IMR-90 (cell line): ENCODE measurements around the gene CABP2. TPM values are rescaled to one million over a fixed set of nuclear protein-coding genes. Genes with fewer than 3 reads are reported as not detected.

Experiments used
- ATAC-seq: fragments of 200-7000 bp; cut with Tn5 transposase; 2 replicates; pipeline ENCODE4 v1.9.1; 2020; ENCODE audit warnings: low read depth, mild to moderate bottlenecking, moderate library complexity
- BruUV-seq: library from RNA; stranded (reverse); fragments of 400-500 nt; replicated peaks from 2 replicates; lab custom pipeline; 2021; lab: Mats Ljungman, UMichigan
- CTCF ChIA-PET: fragments of 300-600 bp; formaldehyde crosslinking; extraction: SDS; loops from one replicate; lab custom pipeline; 2021; ENCODE audit warnings: antibody characterized with exemption; lab: Yijun Ruan, JAX
- POLR2A ChIA-PET: fragments of 300-600 bp; sonication (Branson Sonifier 250); formaldehyde crosslinking; loops from one replicate; lab custom pipeline; 2022; ENCODE audit warnings: antibody characterized with exemption; ENCODE audit not compliant: unreplicated experiment; lab: Charles Lee
- DNase-seq: peaks from one replicate; pipeline ENCODE4 v3.0.0; 2013
- H2AFZ ChIP-seq: replicated peaks from 2 replicates; pipeline ENCODE3; 2013; ENCODE audit warnings: low read length, mild to moderate bottlenecking; ENCODE audit not compliant: poor library complexity
- H2AK5ac ChIP-seq: 2 replicates; pipeline ENCODE4 v1.6.1; 2013; ENCODE audit warnings: low read depth, low read length, inconsistent platforms
- H2AK9ac ChIP-seq: replicated peaks from 2 replicates; pipeline ENCODE3; 2013; ENCODE audit warnings: mild to moderate bottlenecking, low read depth, low read length, moderate library complexity; ENCODE audit not compliant: poor library complexity
- H2BK120ac ChIP-seq: 2 replicates; pipeline ENCODE4 v1.6.1; 2013; ENCODE audit warnings: low read depth, low read length, inconsistent platforms
- H2BK15ac ChIP-seq: 3 replicates; pipeline ENCODE4 v1.6.1; 2013; ENCODE audit warnings: low read depth, low read length, inconsistent platforms
- H2BK20ac ChIP-seq: 2 replicates; pipeline ENCODE4 v1.6.1; 2013; ENCODE audit warnings: low read depth, mild to moderate bottlenecking, inconsistent platforms, low read length, moderate library complexity
- H2BK5ac ChIP-seq: 2 replicates; pipeline ENCODE4 v1.6.1; 2013; ENCODE audit warnings: mild to moderate bottlenecking, low read depth, low read length, inconsistent platforms; ENCODE audit not compliant: poor library complexity, severe bottlenecking
- H3K14ac ChIP-seq: replicated peaks from 2 replicates; pipeline ENCODE4 v1.6.1; 2013; ENCODE audit warnings: low read depth, low read length, inconsistent platforms
- H3K18ac ChIP-seq: 2 replicates; pipeline ENCODE4 v1.6.1; 2013; ENCODE audit warnings: low read depth, low read length, control low read depth
- H3K23ac ChIP-seq: 2 replicates; pipeline ENCODE4 v1.6.1; 2013; ENCODE audit warnings: low read depth, low read length, inconsistent platforms
- H3K27ac ChIP-seq: 2 replicates; pipeline ENCODE4 v1.5.1; 2013; ENCODE audit warnings: mild to moderate bottlenecking, control low read depth, low read length; ENCODE audit not compliant: insufficient read depth
- H3K27me3 ChIP-seq: 2 replicates; pipeline ENCODE4 v1.6.1; 2013; ENCODE audit warnings: low read length; ENCODE audit not compliant: control insufficient read depth, insufficient read depth
- H3K36me3 ChIP-seq: 2 replicates; pipeline ENCODE4 v1.6.1; 2013; ENCODE audit warnings: low read length, mixed read lengths; ENCODE audit not compliant: control insufficient read depth, insufficient read depth
- H3K4ac ChIP-seq: 2 replicates; pipeline ENCODE4 v1.6.1; 2013; ENCODE audit warnings: low read depth, low read length, inconsistent platforms
- H3K4me1 ChIP-seq: 2 replicates; pipeline ENCODE4 v1.6.1; 2013; ENCODE audit warnings: low read length, mixed read lengths; ENCODE audit not compliant: control insufficient read depth, insufficient read depth
- H3K4me2 ChIP-seq: 2 replicates; pipeline ENCODE4 v1.6.1; 2013; ENCODE audit warnings: low read depth, mild to moderate bottlenecking, control low read depth, low read length, moderate library complexity
- H3K4me3 ChIP-seq: 2 replicates; pipeline ENCODE4 v1.5.1; 2013; ENCODE audit warnings: low read depth, mild to moderate bottlenecking, control low read depth, low read length, moderate library complexity; ENCODE audit not compliant: insufficient read depth
- H3K56ac ChIP-seq: 2 replicates; pipeline ENCODE4 v1.6.1; 2013; ENCODE audit warnings: low read length, inconsistent platforms; ENCODE audit not compliant: insufficient read depth; ENCODE audit errors: extremely low read depth
- H3K79me1 ChIP-seq, 2 experiments: 2 replicates each; pipeline ENCODE4 v1.6.1; 2013; ENCODE audit warnings: low read length in 2 of 2, inconsistent platforms in 1 of 2, low read depth in 1 of 2
- H3K9ac ChIP-seq: 2 replicates; pipeline ENCODE4 v1.6.1; 2013; ENCODE audit warnings: low read depth, low read length, control low read depth
- H3K9me1 ChIP-seq: 2 replicates; pipeline ENCODE4 v1.6.1; 2013; ENCODE audit warnings: low read length, inconsistent platforms; ENCODE audit not compliant: insufficient read depth
- H3K9me3 ChIP-seq: 2 replicates; pipeline ENCODE4 v1.6.1; 2013; ENCODE audit warnings: low read length; ENCODE audit not compliant: control insufficient read depth, insufficient read depth
- H4K20me1 ChIP-seq: 2 replicates; pipeline ENCODE4 v1.6.1; 2013; ENCODE audit warnings: low read length, inconsistent platforms; ENCODE audit not compliant: insufficient read depth
- H4K5ac ChIP-seq: 2 replicates; pipeline ENCODE4 v1.6.1; 2013; ENCODE audit warnings: mild to moderate bottlenecking, low read depth, low read length, control low read depth
- H4K8ac ChIP-seq, 2 experiments: 2 replicates each; pipeline ENCODE4 v1.6.1; 2013; ENCODE audit warnings: low read depth in 2 of 2, low read length in 2 of 2, control low read depth in 1 of 2, inconsistent platforms in 1 of 2
- H4K91ac ChIP-seq: 2 replicates; pipeline ENCODE4 v1.6.1; 2013; ENCODE audit warnings: low read depth, low read length, inconsistent platforms; ENCODE audit not compliant: insufficient read depth
- BHLHE40 ChIP-seq: fragments of 150-350 bp; IDR thresholded peaks from 2 replicates; pipeline ENCODE4 v1.6.1; 2016; ENCODE audit warnings: mild to moderate bottlenecking, low read depth, low read length
- CEBPB ChIP-seq: IDR thresholded peaks from 2 replicates; pipeline ENCODE4 v1.6.1; 2012; ENCODE audit warnings: low read depth, low read length, improper control_type of control experiment
- FOS ChIP-seq: fragments of 150-350 bp; IDR thresholded peaks from 2 replicates; pipeline ENCODE4 v1.6.1; 2016; ENCODE audit warnings: low read depth, low read length
- MXI1 ChIP-seq: IDR thresholded peaks from 2 replicates; pipeline ENCODE4 v1.6.1; 2012; ENCODE audit warnings: low read depth, mild to moderate bottlenecking, low read length, moderate library complexity, borderline replicate concordance
- RCOR1 ChIP-seq: IDR thresholded peaks from 2 replicates; pipeline ENCODE4 v1.6.1; 2012; ENCODE audit warnings: mild to moderate bottlenecking, low read length, improper control_type of control experiment; ENCODE audit not compliant: insufficient replicate concordance
- RFX5 ChIP-seq: IDR thresholded peaks from 2 replicates; pipeline ENCODE4 v1.8.0; 2012; ENCODE audit warnings: low read depth, mild to moderate bottlenecking, low read length, moderate library complexity
- SMC3 ChIP-seq: fragments of 150-350 bp; IDR thresholded peaks from 2 replicates; pipeline ENCODE4 v1.6.1; 2016; ENCODE audit warnings: low read depth, mild to moderate bottlenecking, antibody characterized with exemption, low read length, moderate library complexity
- WGBS, 2 experiments: methylation state at CpG; one replicate each; pipeline versions ENCODE4 v1.1.5 to v1.1.7; 2013; ENCODE audit warnings: missing lambda C conversion rate in 2 of 2; ENCODE audit not compliant: insufficient read length in 1 of 2; ENCODE audit errors: extremely low coverage in 2 of 2; 5-methylcytosine and 5-hydroxymethylcytosine counted together
- dilution Hi-C: fragments of 300-500 bp; cut with HindIII; formaldehyde crosslinking; loops from one replicate; pipeline ENCODE4 v1.14.3; 2018; ENCODE audit warnings: low sequenced_read_pairs; ENCODE audit not compliant: unreplicated experiment
- in situ Hi-C: fragments of 300-500 bp; cut with MboI; formaldehyde crosslinking; loops from 3 replicates; pipeline ENCODE4 v1.14.3; 2019; ENCODE audit warnings: low sequenced_read_pairs, inconsistent platforms, mixed read lengths
- intact Hi-C: fragments of 100-400 bp; cut with micrococcal nuclease; formaldehyde crosslinking; loops from 2 replicates; pipeline ENCODE4 v1.10.0; 2022
- polyA plus RNA-seq, 3 experiments: library from polyadenylated mRNA; depleted of rRNA; stranded (reverse); fragments of >200 nt; gene quantifications; 2 replicates each; pipeline ENCODE4 v1.2.3, GENCODE V29; 2012; ENCODE audit warnings: low replicate concordance in 1 of 3
- total RNA-seq: library from RNA; depleted of rRNA; stranded (reverse); fragments of >200 nt; gene quantifications from 2 replicates; pipeline ENCODE4 v1.2.3, GENCODE V29; 2012
- TF ChIP-seq, protein P1 (sequence below): fragments of 150-350 bp; IDR thresholded peaks from 2 replicates; pipeline ENCODE4 v1.6.1; 2016; ENCODE audit warnings: low read depth, mild to moderate bottlenecking, low read length, moderate library complexity, borderline replicate concordance
- TF ChIP-seq, protein P2 (sequence below): conservative IDR thresholded peaks from 2 replicates; pipeline ENCODE4 v1.5.1; 2012; ENCODE audit warnings: mild to moderate bottlenecking, low read depth, low read length, improper control_type of control experiment

Gene CABP2
- total and polyA plus RNA-seq, 2 of the 4 experiments (the other 2 are of a cell fraction) = not detected

- Histone ChIP-seq H3K27me3 (no peaks in the 10 kb centered on the region), H3K9me1 (peaks cover 4% of the 10 kb centered on the region), H2AFZ (no peak overlapping the region), H2AK9ac (no peak overlapping the region), H3K56ac (no peak overlapping the region), H4K8ac (no peak overlapping the region), H3K4me1 (peaks cover 10% of the 10 kb centered on the region), H2BK120ac (no peak overlapping the region), H2BK5ac (no peak overlapping the region), H3K4me3 (no peak overlapping the region), H3K9ac (no peak overlapping the region), H3K27ac (no peak overlapping the region), H3K79me1 (peaks cover 4 to 33% of the 10 kb centered on the region in 2 experiments; a peak in 3 of 4 replicates), H3K4me2 (no peak overlapping the region), H3K18ac (no peak overlapping the region), H4K20me1 (no peaks in the 10 kb centered on the region), H4K91ac (no peak overlapping the region), H2AK5ac (no peak overlapping the region), H4K5ac (no peak overlapping the region), H3K9me3 (no peaks in the 10 kb centered on the region), H3K4ac (no peak overlapping the region), H2BK15ac (no peak overlapping the region), H2BK20ac (no peak overlapping the region), H3K14ac (no peak overlapping the region), H3K36me3 (peaks cover 18% of the 10 kb centered on the region), H3K23ac (no peak overlapping the region)
- in situ Hi-C loops (no loop called here), intact Hi-C loops (no loop called here), dilution Hi-C loops (no loop called here)
- BruUV-seq = no TSS peak
- CTCF ChIA-PET = no interaction called here
- WGBS, 2 experiments = 97% methylated on average over 6 of the region's 18 CpGs; no CpG with 5 or more reads in 1 of the 2 experiments
- POLR2A ChIA-PET = no interaction called here
- ATAC-seq = no peak
- TF ChIP-seq SMC3 (no peak), RCOR1 (no peak), CEBPB (no peak), MXI1 (no peak), BHLHE40 (no peak), RFX5 (no peak), FOS (no peak)
- TF ChIP-seq, protein P1, sequence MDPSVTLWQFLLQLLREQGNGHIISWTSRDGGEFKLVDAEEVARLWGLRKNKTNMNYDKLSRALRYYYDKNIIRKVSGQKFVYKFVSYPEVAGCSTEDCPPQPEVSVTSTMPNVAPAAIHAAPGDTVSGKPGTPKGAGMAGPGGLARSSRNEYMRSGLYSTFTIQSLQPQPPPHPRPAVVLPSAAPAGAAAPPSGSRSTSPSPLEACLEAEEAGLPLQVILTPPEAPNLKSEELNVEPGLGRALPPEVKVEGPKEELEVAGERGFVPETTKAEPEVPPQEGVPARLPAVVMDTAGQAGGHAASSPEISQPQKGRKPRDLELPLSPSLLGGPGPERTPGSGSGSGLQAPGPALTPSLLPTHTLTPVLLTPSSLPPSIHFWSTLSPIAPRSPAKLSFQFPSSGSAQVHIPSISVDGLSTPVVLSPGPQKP = no peak
- TF ChIP-seq, protein P2, sequence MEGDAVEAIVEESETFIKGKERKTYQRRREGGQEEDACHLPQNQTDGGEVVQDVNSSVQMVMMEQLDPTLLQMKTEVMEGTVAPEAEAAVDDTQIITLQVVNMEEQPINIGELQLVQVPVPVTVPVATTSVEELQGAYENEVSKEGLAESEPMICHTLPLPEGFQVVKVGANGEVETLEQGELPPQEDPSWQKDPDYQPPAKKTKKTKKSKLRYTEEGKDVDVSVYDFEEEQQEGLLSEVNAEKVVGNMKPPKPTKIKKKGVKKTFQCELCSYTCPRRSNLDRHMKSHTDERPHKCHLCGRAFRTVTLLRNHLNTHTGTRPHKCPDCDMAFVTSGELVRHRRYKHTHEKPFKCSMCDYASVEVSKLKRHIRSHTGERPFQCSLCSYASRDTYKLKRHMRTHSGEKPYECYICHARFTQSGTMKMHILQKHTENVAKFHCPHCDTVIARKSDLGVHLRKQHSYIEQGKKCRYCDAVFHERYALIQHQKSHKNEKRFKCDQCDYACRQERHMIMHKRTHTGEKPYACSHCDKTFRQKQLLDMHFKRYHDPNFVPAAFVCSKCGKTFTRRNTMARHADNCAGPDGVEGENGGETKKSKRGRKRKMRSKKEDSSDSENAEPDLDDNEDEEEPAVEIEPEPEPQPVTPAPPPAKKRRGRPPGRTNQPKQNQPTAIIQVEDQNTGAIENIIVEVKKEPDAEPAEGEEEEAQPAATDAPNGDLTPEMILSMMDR = no peak
- no peak for DNase-seq
These were observed 21.4 kb downstream of the CABP2 start for GRCh38 chr11:67501854-67502253.
